Measurements from ENCODE around the gene EYA2.
"Not testable (repeated sequence)": the region's sequence is repeated elsewhere in the genome, so short reads cannot be mapped to it uniquely, and the experiment has no call there.

The EYA2 gene

DNA sequence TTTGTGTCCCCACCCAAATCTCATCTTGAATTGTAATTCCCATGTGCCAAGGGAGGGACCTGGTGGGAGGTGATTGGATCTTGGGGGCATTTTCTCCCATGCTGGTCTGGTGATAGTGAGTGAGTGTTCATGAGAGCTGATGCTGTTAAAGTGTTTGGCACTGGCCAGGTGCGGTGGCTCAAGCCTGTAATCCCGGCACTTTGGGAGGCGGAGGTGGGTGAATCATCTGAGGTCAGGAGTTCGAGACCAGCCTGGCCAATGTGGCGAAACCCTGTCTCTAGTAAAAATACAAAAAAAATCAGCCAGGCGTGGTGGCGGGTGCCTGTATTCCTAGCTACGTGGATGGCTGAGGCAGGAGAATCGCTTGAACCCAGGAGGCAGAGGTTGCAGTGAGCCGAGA is 37.8 kb downstream of the EYA2 start:
- not testable (repeated sequence) for H3K4me3 ChIP-seq (ENCODE audit: low read depth, low read length); H3K27me3 ChIP-seq (ENCODE audit: control insufficient read depth, insufficient read depth, low read length); H3K27ac ChIP-seq (ENCODE audit: low read depth, low read length); H3K36me3 ChIP-seq (ENCODE audit: control insufficient read depth, insufficient read depth, low read length); H3K9ac ChIP-seq (ENCODE audit: low read depth, low read length); H3K9me3 ChIP-seq (ENCODE audit: control insufficient read depth, insufficient read depth, low read length)
- peaks cover 14% of the 10 kb centered on the region for H3K4me1 ChIP-seq (ENCODE audit: control insufficient read depth, insufficient read depth, low read length)

DNA sequence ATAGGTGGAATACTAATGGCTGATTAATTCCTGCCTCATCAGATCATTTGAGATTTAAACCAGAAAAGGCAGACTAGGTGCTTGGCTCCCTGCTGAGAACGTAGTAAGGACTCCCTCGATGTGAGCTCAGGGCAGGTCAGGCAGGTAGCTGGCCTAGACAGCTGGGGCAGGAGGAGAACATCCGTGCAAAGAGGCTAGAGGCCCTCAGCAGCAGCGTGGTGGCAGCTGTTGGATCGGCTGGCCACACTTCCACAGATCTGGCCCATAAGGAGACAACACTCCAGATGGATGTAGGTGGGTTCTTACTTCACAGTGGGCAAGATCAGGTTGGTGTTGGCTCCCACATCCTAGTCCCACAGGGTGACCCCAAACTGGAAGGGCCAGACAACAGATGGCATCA is 38.5 kb downstream of the EYA2 start:
- peaks cover 13% of the 10 kb centered on the region for H3K4me1 ChIP-seq (ENCODE audit: control insufficient read depth, insufficient read depth, low read length)
- H3K9ac ChIP-seq (ENCODE audit: low read depth, low read length) = no peak overlapping the region
- H3K4me3 ChIP-seq (ENCODE audit: low read depth, low read length) = no peak overlapping the region
- no peaks in the 10 kb centered on the region for H3K27me3 ChIP-seq (ENCODE audit: control insufficient read depth, insufficient read depth, low read length)
- H3K36me3 ChIP-seq (ENCODE audit: control insufficient read depth, insufficient read depth, low read length) = no peaks in the 10 kb centered on the region
- H3K9me3 ChIP-seq (ENCODE audit: control insufficient read depth, insufficient read depth, low read length) = no peaks in the 10 kb centered on the region
- no peak overlapping the region for H3K27ac ChIP-seq (ENCODE audit: low read depth, low read length)

DNA sequence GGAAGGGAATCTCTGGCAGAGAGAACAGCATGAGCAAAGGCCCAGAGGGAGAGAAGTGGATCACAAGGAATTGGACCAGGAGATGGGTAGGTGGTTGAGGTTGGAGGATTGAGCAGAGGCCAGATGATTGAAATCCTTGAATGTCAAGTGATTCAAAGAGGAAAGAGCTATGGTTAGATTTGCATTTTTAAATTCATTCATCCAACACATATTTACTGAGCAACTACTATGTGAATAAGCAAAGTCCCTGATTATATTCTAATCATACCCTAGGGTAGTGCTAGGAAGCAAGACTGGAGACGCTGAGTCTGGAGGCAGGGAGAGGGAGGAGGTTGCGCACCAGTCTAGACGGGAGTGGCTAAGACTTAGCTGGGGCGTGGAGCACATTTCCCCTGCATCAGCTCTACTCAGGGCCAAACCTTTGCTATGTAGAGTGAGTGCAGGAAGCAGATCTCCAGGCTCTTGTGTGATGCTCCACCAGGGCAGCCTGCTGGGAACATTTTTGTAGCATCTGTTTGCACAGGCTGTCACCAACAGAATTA is 40.2 kb downstream of the EYA2 start:
- Histone ChIP-seq H3K27ac (ENCODE audit: low read depth, low read length) (no peak overlapping the region), H3K4me3 (ENCODE audit: low read depth, low read length) (no peak overlapping the region), H3K4me1 (ENCODE audit: control insufficient read depth, insufficient read depth, low read length) (no peaks in the 10 kb centered on the region), H3K9me3 (ENCODE audit: control insufficient read depth, insufficient read depth, low read length) (no peaks in the 10 kb centered on the region), H3K9ac (ENCODE audit: low read depth, low read length) (no peak overlapping the region), H3K27me3 (ENCODE audit: control insufficient read depth, insufficient read depth, low read length) (no peaks in the 10 kb centered on the region), H3K36me3 (ENCODE audit: control insufficient read depth, insufficient read depth, low read length) (no peaks in the 10 kb centered on the region)

DNA sequence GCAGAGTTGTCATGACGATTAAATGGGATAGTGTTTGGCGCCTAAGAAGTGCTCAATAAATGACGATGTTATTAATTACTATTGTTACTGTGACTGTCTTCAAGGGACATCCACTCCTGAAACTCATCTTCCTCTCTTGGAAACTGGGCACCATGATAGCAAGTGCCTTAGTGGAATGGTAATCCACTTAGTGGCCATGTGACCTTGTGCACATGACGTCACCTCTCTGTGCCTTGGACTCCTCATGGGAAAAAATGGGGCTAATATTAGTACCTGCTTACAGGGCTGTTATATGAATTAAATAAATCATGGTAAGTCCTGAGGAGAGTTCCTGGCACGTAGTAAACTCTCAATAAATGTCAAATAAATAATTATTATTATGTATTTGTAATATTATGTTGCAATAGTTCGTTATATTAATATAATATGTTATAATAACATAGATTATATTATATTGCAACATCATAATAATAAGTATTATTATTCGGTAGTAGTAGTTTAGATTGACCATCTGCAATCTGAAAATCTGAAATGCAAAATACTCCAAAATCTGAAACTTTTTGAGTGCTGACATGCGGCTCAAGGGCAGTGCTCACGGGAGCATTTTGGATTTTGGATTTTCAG is 40.9 kb downstream of the EYA2 start:
- Histone ChIP-seq H3K36me3 (ENCODE audit: control insufficient read depth, insufficient read depth, low read length) (no peaks in the 10 kb centered on the region), H3K27me3 (ENCODE audit: control insufficient read depth, insufficient read depth, low read length) (no peaks in the 10 kb centered on the region), H3K4me3 (ENCODE audit: low read depth, low read length) (no peak overlapping the region), H3K9me3 (ENCODE audit: control insufficient read depth, insufficient read depth, low read length) (no peaks in the 10 kb centered on the region), H3K4me1 (ENCODE audit: control insufficient read depth, insufficient read depth, low read length) (no peaks in the 10 kb centered on the region), H3K9ac (ENCODE audit: low read depth, low read length) (no peak overlapping the region), H3K27ac (ENCODE audit: low read depth, low read length) (no peak overlapping the region)

DNA sequence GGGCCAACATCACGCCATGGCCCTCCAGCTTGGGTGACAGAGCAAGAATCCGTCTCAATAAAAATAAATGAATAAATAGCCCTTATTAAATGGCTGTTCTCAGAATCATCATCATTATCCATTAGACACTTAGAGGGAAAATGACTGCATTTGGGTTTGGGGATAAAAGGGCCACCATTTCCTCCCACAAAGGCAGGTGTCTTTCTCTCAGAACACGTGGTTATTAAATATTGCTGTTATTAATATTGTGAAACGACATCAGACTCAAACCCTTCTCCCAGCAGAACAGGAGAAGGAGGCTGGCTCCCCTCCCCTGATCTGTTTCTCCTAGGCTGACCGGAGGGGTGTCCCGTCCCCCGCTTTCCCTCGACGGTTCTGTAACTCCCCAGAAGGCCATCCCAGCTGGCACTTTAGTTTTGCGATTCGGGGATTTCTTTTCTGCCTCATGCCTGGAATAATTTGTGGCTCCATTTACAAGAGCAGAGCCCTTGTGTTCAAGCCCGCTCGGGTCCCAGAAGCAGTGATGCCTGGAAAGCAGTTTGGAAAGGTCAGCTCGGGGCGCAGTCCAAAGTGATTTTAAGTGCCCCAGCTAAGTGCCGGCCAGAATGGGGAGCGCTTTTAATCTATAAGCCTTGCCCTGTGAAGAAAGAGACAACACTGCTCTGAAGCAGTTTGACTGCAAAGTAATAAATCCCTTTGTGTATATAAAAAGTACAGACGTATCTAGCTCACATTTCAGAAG is 41.9 kb downstream of the EYA2 start:
- H3K27me3 ChIP-seq (ENCODE audit: control insufficient read depth, insufficient read depth, low read length) = no peaks in the 10 kb centered on the region

DNA sequence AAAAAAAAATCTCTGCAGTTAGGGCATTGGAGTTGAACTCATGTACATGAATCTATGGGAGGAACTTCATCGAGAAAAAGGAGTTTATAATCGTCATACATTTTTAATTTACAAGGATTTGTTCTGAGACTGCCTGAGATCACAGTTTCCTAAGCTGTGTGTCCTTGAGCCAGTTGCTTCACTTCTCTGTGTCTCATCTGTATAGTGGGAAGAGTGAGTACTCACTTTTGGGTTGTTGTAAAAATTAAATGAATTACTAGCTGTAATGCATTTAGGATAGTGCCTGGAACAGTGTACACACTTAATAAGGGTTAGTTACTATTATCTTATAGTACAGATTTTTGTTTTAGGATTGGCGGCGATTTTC is 42.5 kb downstream of the EYA2 start:
- H3K36me3 ChIP-seq (ENCODE audit: control insufficient read depth, insufficient read depth, low read length) = no peaks in the 10 kb centered on the region
- no peaks in the 10 kb centered on the region for H3K9me3 ChIP-seq (ENCODE audit: control insufficient read depth, insufficient read depth, low read length)
- H3K9ac ChIP-seq (ENCODE audit: low read depth, low read length) = no peak overlapping the region
- no peaks in the 10 kb centered on the region for H3K27me3 ChIP-seq (ENCODE audit: control insufficient read depth, insufficient read depth, low read length)
- no peak overlapping the region for H3K4me3 ChIP-seq (ENCODE audit: low read depth, low read length)
- H3K4me1 ChIP-seq (ENCODE audit: control insufficient read depth, insufficient read depth, low read length) = no peaks in the 10 kb centered on the region
- no peak overlapping the region for H3K27ac ChIP-seq (ENCODE audit: low read depth, low read length)

More for the DNA sequence above, 41.9 kb downstream of the EYA2 start:
- no peak overlapping the region for H3K4me3 ChIP-seq (ENCODE audit: low read depth, low read length)
- H3K9ac ChIP-seq (ENCODE audit: low read depth, low read length) = no peak overlapping the region
- H3K27ac ChIP-seq (ENCODE audit: low read depth, low read length) = no peak overlapping the region
- H3K9me3 ChIP-seq (ENCODE audit: control insufficient read depth, insufficient read depth, low read length) = no peaks in the 10 kb centered on the region
- no peaks in the 10 kb centered on the region for H3K36me3 ChIP-seq (ENCODE audit: control insufficient read depth, insufficient read depth, low read length)
- H3K4me1 ChIP-seq (ENCODE audit: control insufficient read depth, insufficient read depth, low read length) = no peaks in the 10 kb centered on the region

DNA sequence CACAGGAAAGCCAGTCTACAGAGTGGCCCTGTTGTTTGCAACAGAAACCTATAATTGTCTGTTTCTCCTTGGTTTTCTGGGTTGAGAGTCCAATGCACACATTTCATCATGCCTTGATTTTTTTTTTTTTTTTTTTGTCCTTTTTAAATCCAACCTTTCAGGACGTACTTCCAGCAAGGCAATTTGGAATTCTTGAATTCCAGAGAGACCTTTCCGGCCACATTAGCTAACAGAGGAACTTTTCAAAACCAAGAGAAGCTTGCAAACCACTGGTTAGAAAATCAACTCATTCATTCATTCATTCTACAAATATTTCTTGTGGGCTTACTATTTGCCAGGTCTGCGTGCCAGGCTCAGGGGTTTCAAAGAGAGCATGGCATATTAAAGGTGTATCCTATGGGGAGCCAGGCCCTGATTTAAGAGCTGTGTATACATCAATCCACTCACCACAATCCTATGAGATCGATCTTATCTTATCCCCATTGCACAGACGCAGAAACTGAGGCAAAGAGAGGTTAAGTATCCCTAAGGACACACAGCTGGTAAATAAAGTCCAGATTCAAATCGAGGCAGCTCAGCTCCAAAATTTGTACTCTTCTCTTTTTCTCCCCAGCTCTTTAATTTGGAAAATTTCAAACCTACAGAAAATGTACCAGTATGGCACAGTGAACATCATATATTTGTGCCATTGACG is 43.0 kb downstream of the EYA2 start:
- Histone ChIP-seq H3K36me3 (ENCODE audit: control insufficient read depth, insufficient read depth, low read length) (no peaks in the 10 kb centered on the region), H3K4me1 (ENCODE audit: control insufficient read depth, insufficient read depth, low read length) (no peaks in the 10 kb centered on the region), H3K27me3 (ENCODE audit: control insufficient read depth, insufficient read depth, low read length) (no peaks in the 10 kb centered on the region), H3K4me3 (ENCODE audit: low read depth, low read length) (no peak overlapping the region), H3K9ac (ENCODE audit: low read depth, low read length) (no peak overlapping the region), H3K27ac (ENCODE audit: low read depth, low read length) (no peak overlapping the region), H3K9me3 (ENCODE audit: control insufficient read depth, insufficient read depth, low read length) (no peaks in the 10 kb centered on the region)

DNA sequence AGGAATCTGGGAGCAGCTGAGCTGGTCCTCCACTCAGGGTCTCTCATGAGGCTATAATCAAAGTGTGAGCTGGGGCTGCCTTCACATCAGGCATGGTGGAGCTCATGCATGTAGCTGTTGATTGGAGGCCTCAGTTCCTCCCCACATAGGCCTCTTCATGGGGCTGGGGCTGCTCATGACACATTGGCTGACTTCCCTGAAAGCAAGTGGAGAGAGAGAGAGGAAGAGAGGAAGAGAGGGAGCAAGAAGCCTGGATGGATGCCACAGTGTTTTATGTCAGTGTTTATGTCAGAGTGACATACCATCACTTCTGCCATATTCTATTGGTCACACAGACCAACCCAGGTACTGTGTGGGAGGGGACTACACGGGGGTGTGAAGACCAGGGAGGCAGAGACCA is 43.8 kb downstream of the EYA2 start:
- no peaks in the 10 kb centered on the region for H3K27me3 ChIP-seq (ENCODE audit: control insufficient read depth, insufficient read depth, low read length)
- no peaks in the 10 kb centered on the region for H3K36me3 ChIP-seq (ENCODE audit: control insufficient read depth, insufficient read depth, low read length)
- no peaks in the 10 kb centered on the region for H3K4me1 ChIP-seq (ENCODE audit: control insufficient read depth, insufficient read depth, low read length)
- H3K9ac ChIP-seq (ENCODE audit: low read depth, low read length) = no peak overlapping the region
- no peaks in the 10 kb centered on the region for H3K9me3 ChIP-seq (ENCODE audit: control insufficient read depth, insufficient read depth, low read length)
- no peak overlapping the region for H3K4me3 ChIP-seq (ENCODE audit: low read depth, low read length)
- no peak overlapping the region for H3K27ac ChIP-seq (ENCODE audit: low read depth, low read length)

DNA sequence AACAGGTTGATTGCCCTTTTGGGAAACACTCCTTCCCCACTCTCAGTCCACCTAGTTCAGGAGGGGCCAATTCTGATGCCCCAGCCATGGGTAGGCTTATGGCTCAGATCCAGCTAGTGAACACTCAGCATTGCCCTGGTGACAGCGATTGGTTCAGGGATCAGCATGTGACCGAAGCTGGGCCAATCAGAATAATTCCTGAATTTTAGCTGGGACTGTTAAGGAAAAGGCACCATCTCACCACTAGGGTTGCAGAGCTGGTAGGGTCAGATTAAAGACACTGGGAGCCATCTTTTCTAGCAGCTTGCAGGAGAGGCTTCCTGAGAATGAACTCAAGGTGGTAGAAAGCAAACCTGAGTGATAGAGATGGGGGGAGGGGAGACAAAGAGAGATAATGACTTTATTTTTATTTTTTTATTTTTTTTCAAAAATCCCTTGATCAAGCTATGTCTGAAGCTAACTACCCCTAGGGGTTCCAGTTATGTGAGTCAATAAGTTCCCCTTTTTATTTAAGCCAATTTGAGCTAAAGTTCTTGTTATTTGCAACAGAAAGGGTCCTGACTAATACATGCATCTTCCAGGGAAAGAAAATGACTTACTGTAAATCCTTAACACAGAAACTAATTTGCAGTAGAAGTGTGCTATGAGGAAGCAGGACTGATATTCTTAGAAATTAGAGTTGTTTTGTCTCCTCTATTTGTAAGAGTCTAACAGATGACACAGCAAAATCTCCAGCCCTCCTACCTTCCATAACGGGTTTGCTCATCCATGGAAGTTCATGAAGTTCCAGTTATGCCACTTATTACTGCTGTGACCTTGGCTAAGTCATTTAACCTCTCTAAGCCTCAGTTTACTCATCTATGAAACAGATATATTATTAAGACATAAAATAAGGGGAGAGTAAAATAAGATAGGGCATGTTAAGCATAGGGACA is 44.7 kb downstream of the EYA2 start:
- Histone ChIP-seq H3K4me3 (ENCODE audit: low read depth, low read length) (no peak overlapping the region), H3K4me1 (ENCODE audit: control insufficient read depth, insufficient read depth, low read length) (no peaks in the 10 kb centered on the region), H3K36me3 (ENCODE audit: control insufficient read depth, insufficient read depth, low read length) (no peaks in the 10 kb centered on the region), H3K9me3 (ENCODE audit: control insufficient read depth, insufficient read depth, low read length) (no peaks in the 10 kb centered on the region), H3K27me3 (ENCODE audit: control insufficient read depth, insufficient read depth, low read length) (no peaks in the 10 kb centered on the region), H3K27ac (ENCODE audit: low read depth, low read length) (no peak overlapping the region), H3K9ac (ENCODE audit: low read depth, low read length) (no peak overlapping the region)

DNA sequence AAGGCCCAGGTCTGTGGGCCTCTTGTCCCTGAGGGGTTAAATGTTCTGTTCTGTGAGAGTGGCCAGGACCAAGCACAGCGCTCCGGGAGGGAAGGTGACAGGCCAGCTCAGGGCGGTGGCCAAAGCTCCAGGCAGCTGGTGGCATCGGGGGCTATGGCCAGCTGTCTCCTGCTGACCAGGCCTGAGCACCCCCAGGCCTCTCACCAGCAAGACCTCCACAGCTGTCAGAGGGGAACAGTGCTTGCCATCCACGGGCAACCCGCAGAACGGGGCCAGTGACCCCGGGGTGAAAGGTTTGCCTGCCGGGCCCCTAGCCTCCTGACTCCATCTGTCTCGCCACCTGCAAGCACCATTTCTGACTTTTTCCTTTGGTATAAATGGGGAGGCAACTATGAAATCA is 46.0 kb downstream of the EYA2 start:
- no peaks in the 10 kb centered on the region for H3K4me1 ChIP-seq (ENCODE audit: control insufficient read depth, insufficient read depth, low read length)
- H3K27me3 ChIP-seq (ENCODE audit: control insufficient read depth, insufficient read depth, low read length) = no peaks in the 10 kb centered on the region

More for the DNA sequence above, 46.0 kb downstream of the EYA2 start:
- Histone ChIP-seq H3K36me3 (ENCODE audit: control insufficient read depth, insufficient read depth, low read length) (no peaks in the 10 kb centered on the region), H3K9me3 (ENCODE audit: control insufficient read depth, insufficient read depth, low read length) (no peaks in the 10 kb centered on the region), H3K4me3 (ENCODE audit: low read depth, low read length) (no peak overlapping the region), H3K27ac (ENCODE audit: low read depth, low read length) (no peak overlapping the region), H3K9ac (ENCODE audit: low read depth, low read length) (no peak overlapping the region)

All from HUES48 (cell line).